DOHH2 (cell line): ENCODE data around the gene AGRN.

ENCODE experiments used
- EZH2phosphoT487 ChIP-seq: fragments of 200-600 bp; sonication (generic); IDR thresholded peaks from 2 replicates; pipeline ENCODE4 v1.6.1; 2017; ENCODE audit warnings: borderline replicate concordance, mild to moderate bottlenecking, antibody characterized with exemption, low read length, moderate library complexity, mixed read lengths
- TF ChIP-seq, protein P1 (sequence below): fragments of 200-600 bp; sonication (generic); IDR thresholded peaks from one replicate; pipeline ENCODE4 v1.5.1; 2014; ENCODE audit warnings: antibody characterized with exemption, mild to moderate bottlenecking, low read depth, low read length; ENCODE audit not compliant: poor library complexity, severe bottlenecking

DNA sequence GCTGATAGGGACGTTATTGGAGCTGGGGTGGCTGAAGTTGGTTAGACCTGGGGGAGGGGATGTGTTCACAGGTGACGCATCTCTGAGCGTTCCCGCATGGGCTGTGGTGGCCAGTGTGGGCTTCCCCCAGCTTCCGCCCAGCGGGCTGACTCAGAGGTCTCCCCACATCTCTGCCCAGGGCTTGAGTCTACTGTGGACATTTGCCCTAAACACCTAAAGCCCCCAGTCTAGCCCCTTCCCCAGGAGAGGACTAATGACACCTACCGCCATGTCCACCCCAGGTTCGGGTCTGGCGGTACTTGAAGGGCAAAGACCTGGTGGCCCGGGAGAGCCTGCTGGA, 2.0 kb downstream of the AGRN start:
- TF ChIP-seq, protein P1, sequence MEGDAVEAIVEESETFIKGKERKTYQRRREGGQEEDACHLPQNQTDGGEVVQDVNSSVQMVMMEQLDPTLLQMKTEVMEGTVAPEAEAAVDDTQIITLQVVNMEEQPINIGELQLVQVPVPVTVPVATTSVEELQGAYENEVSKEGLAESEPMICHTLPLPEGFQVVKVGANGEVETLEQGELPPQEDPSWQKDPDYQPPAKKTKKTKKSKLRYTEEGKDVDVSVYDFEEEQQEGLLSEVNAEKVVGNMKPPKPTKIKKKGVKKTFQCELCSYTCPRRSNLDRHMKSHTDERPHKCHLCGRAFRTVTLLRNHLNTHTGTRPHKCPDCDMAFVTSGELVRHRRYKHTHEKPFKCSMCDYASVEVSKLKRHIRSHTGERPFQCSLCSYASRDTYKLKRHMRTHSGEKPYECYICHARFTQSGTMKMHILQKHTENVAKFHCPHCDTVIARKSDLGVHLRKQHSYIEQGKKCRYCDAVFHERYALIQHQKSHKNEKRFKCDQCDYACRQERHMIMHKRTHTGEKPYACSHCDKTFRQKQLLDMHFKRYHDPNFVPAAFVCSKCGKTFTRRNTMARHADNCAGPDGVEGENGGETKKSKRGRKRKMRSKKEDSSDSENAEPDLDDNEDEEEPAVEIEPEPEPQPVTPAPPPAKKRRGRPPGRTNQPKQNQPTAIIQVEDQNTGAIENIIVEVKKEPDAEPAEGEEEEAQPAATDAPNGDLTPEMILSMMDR = no peak
- TF ChIP-seq EZH2phosphoT487 = no peak
